Measurements from ENCODE around the gene HUNK. TPM values are rescaled to one million over a fixed set of nuclear protein-coding genes. Genes with fewer than 3 reads are reported as not detected.
"Not testable (repeated sequence)": the region's sequence is repeated elsewhere in the genome, so short reads cannot be mapped to it uniquely, and the experiment has no call there.

The HUNK gene
- total RNA-seq, 1 donor from 2014 or later: 0.77 TPM

GRCh38 chr21:31866077-31866511, 6.7 kb upstream of the HUNK start:
- H3K4me2 ChIP-seq (ENCODE audit: low read length): no peak overlapping the region
- no peaks in the 10 kb centered on the region for H3K36me3 Mint-ChIP-seq (ENCODE audit: low read depth, unreplicated experiment)
- no peak overlapping the region for H3K27ac ChIP-seq (ENCODE audit: low read depth, low read length)
- no peaks in the 10 kb centered on the region for H3K27me3 Mint-ChIP-seq (ENCODE audit: low read depth, unreplicated experiment)
- no peak overlapping the region for H2AFZ ChIP-seq (ENCODE audit: low read depth, low read length)
- FAIRE-seq (peak; percentile 37), DNase-seq (ENCODE audit: low read depth) (peak; percentile 34)
- no peaks in the 10 kb centered on the region for H3K36me3 ChIP-seq (ENCODE audit: insufficient read depth, low read length)
- TF ChIP-seq EZH2 (IDR thresholded peaks at IDR 0.05; ENCODE audit: insufficient read depth, low read length): no peak
- TF ChIP-seq, protein P1, sequence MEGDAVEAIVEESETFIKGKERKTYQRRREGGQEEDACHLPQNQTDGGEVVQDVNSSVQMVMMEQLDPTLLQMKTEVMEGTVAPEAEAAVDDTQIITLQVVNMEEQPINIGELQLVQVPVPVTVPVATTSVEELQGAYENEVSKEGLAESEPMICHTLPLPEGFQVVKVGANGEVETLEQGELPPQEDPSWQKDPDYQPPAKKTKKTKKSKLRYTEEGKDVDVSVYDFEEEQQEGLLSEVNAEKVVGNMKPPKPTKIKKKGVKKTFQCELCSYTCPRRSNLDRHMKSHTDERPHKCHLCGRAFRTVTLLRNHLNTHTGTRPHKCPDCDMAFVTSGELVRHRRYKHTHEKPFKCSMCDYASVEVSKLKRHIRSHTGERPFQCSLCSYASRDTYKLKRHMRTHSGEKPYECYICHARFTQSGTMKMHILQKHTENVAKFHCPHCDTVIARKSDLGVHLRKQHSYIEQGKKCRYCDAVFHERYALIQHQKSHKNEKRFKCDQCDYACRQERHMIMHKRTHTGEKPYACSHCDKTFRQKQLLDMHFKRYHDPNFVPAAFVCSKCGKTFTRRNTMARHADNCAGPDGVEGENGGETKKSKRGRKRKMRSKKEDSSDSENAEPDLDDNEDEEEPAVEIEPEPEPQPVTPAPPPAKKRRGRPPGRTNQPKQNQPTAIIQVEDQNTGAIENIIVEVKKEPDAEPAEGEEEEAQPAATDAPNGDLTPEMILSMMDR (IDR thresholded peaks at IDR 0.05; ENCODE audit: insufficient read depth, low read depth, low read length): peak; percentile 67
- H3K4me3 Mint-ChIP-seq (ENCODE audit: unreplicated experiment): no peak overlapping the region
- H3K27ac Mint-ChIP-seq (ENCODE audit: unreplicated experiment): no peak overlapping the region
- no peaks in the 10 kb centered on the region for H3K4me1 ChIP-seq (ENCODE audit: insufficient read depth, low read length)
- no peak overlapping the region for H3K9ac ChIP-seq (ENCODE audit: low read length)
- H4K20me1 ChIP-seq (ENCODE audit: insufficient read depth, low read length): no peaks in the 10 kb centered on the region
- H3K9me3 Mint-ChIP-seq (ENCODE audit: unreplicated experiment): no peaks in the 10 kb centered on the region
- no peak overlapping the region for H3K4me3 ChIP-seq (ENCODE audit: insufficient read depth, low read depth, low read length)
- H3K79me2 ChIP-seq (ENCODE audit: insufficient read depth, low read length): no peaks in the 10 kb centered on the region
- no peaks in the 10 kb centered on the region for H3K9me3 ChIP-seq (ENCODE audit: insufficient read depth, low read depth, low read length)
- H3K4me1 Mint-ChIP-seq (ENCODE audit: low read depth, unreplicated experiment): no peaks in the 10 kb centered on the region
- peaks cover 29% of the 10 kb centered on the region for H3K27me3 ChIP-seq (ENCODE audit: insufficient read depth, low read length)

DNA sequence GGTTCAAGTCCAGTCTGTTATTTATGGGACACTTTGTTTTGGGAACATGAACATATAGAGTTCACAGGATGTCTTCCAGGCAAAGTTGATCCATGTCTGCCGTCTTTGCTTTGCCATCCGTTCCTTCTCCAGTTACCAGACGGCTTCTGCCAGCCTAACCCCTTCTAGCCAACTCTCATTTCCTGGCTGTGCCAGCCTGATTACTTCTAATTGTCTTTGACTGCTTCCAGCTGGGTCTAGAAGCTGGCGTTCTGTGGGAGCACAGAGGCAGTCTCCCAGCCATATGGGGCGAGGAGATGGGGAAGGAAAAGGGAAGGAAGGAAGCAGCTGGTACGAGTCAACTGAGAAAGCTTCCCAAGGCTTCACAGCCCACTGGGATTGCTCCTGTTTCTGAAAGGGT, 3.1 kb upstream of the HUNK start:
- H3K9me3 ChIP-seq (ENCODE audit: insufficient read depth, low read depth, low read length): no peaks in the 10 kb centered on the region
- no peaks in the 10 kb centered on the region for H3K36me3 ChIP-seq (ENCODE audit: insufficient read depth, low read length)
- Mint-ChIP-seq H3K27ac (ENCODE audit: unreplicated experiment) (no peak overlapping the region), H3K4me3 (ENCODE audit: unreplicated experiment) (no peak overlapping the region), H3K27me3 (ENCODE audit: low read depth, unreplicated experiment) (peaks cover 14% of the 10 kb centered on the region), H3K4me1 (ENCODE audit: low read depth, unreplicated experiment) (no peaks in the 10 kb centered on the region), H3K36me3 (ENCODE audit: low read depth, unreplicated experiment) (no peaks in the 10 kb centered on the region), H3K9me3 (ENCODE audit: unreplicated experiment) (no peaks in the 10 kb centered on the region)
- H3K4me1 ChIP-seq (ENCODE audit: insufficient read depth, low read length): no peaks in the 10 kb centered on the region
- H2AFZ ChIP-seq (ENCODE audit: low read depth, low read length): no peak overlapping the region
- no peak overlapping the region for H3K4me2 ChIP-seq (ENCODE audit: low read length)
- no peak overlapping the region for H3K27ac ChIP-seq (ENCODE audit: low read depth, low read length)
- peaks cover 44% of the 10 kb centered on the region for H3K27me3 ChIP-seq (ENCODE audit: insufficient read depth, low read length)
- DNase-seq (ENCODE audit: low read depth) (no peak), FAIRE-seq (no peak)
- no peak for TF ChIP-seq EZH2 (IDR thresholded peaks at IDR 0.05; ENCODE audit: insufficient read depth, low read length)
- TF ChIP-seq, protein P1 (IDR thresholded peaks at IDR 0.05; ENCODE audit: insufficient read depth, low read depth, low read length): no peak
- H4K20me1 ChIP-seq (ENCODE audit: insufficient read depth, low read length): no peaks in the 10 kb centered on the region
- no peak overlapping the region for H3K4me3 ChIP-seq (ENCODE audit: insufficient read depth, low read depth, low read length)
- no peaks in the 10 kb centered on the region for H3K79me2 ChIP-seq (ENCODE audit: insufficient read depth, low read length)
- no peak overlapping the region for H3K9ac ChIP-seq (ENCODE audit: low read length)

- Histone ChIP-seq H3K27me3 (ENCODE audit: insufficient read depth, low read length) (peaks cover 51% of the 10 kb centered on the region), H2AFZ (ENCODE audit: low read depth, low read length) (no peak overlapping the region), H3K4me2 (ENCODE audit: low read length) (no peak overlapping the region), H3K9ac (ENCODE audit: low read length) (no peak overlapping the region), H3K27ac (ENCODE audit: low read depth, low read length) (no peak overlapping the region), H4K20me1 (ENCODE audit: insufficient read depth, low read length) (no peaks in the 10 kb centered on the region), H3K79me2 (ENCODE audit: insufficient read depth, low read length) (no peaks in the 10 kb centered on the region), H3K4me1 (ENCODE audit: insufficient read depth, low read length) (no peaks in the 10 kb centered on the region), H3K36me3 (ENCODE audit: insufficient read depth, low read length) (no peaks in the 10 kb centered on the region), H3K4me3 (ENCODE audit: insufficient read depth, low read depth, low read length) (no peak overlapping the region), H3K9me3 (ENCODE audit: insufficient read depth, low read depth, low read length) (no peaks in the 10 kb centered on the region)
- Mint-ChIP-seq H3K27ac (ENCODE audit: unreplicated experiment) (no peak overlapping the region), H3K9me3 (ENCODE audit: unreplicated experiment) (no peaks in the 10 kb centered on the region), H3K36me3 (ENCODE audit: low read depth, unreplicated experiment) (no peaks in the 10 kb centered on the region), H3K4me3 (ENCODE audit: unreplicated experiment) (no peak overlapping the region), H3K4me1 (ENCODE audit: low read depth, unreplicated experiment) (no peaks in the 10 kb centered on the region), H3K27me3 (ENCODE audit: low read depth, unreplicated experiment) (peaks cover 20% of the 10 kb centered on the region)
- no peak for DNase-seq (ENCODE audit: low read depth)
- TF ChIP-seq, protein P1 (IDR thresholded peaks at IDR 0.05; ENCODE audit: insufficient read depth, low read depth, low read length): no peak
- TF ChIP-seq EZH2 (IDR thresholded peaks at IDR 0.05; ENCODE audit: insufficient read depth, low read length): no peak
- FAIRE-seq: no peak
Observed at GRCh38 chr21:31870472-31871193, 2.2 kb upstream of the HUNK start.

DNA sequence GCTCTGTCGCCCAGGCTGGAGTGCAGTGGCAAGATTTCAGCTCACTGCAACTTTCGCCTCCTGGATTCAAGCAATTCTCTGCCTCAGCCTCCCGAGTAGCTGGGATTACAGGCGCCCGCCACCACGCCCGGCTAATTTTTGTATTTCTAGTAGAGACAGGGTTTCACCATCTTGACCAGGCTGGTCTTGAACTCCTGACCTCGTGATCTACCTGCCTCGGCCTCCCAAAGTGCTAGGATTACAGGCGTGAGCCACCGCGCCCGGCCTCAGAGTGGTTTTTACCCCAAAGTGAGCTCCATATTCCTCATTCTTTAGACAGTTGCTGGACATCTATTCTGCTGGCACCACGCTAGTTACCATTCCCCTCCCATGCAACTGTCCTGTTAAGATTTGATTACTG, 1.4 kb upstream of the HUNK start:
- H3K9ac ChIP-seq (ENCODE audit: low read length); H3K27ac Mint-ChIP-seq (ENCODE audit: unreplicated experiment); H3K4me3 Mint-ChIP-seq (ENCODE audit: unreplicated experiment); H3K27ac ChIP-seq (ENCODE audit: low read depth, low read length); H3K4me3 ChIP-seq (ENCODE audit: insufficient read depth, low read depth, low read length); H3K4me1 Mint-ChIP-seq (ENCODE audit: low read depth, unreplicated experiment); H3K36me3 ChIP-seq (ENCODE audit: insufficient read depth, low read length); H3K9me3 Mint-ChIP-seq (ENCODE audit: unreplicated experiment); H3K79me2 ChIP-seq (ENCODE audit: insufficient read depth, low read length); H4K20me1 ChIP-seq (ENCODE audit: insufficient read depth, low read length); H2AFZ ChIP-seq (ENCODE audit: low read depth, low read length); DNase-seq (ENCODE audit: low read depth); H3K9me3 ChIP-seq (ENCODE audit: insufficient read depth, low read depth, low read length); H3K36me3 Mint-ChIP-seq (ENCODE audit: low read depth, unreplicated experiment); H3K4me1 ChIP-seq (ENCODE audit: insufficient read depth, low read length); FAIRE-seq; H3K4me2 ChIP-seq (ENCODE audit: low read length): not testable (repeated sequence)
- H3K27me3 ChIP-seq (ENCODE audit: insufficient read depth, low read length): peaks cover 56% of the 10 kb centered on the region
- peaks cover 26% of the 10 kb centered on the region for H3K27me3 Mint-ChIP-seq (ENCODE audit: low read depth, unreplicated experiment)

Data from astrocyte (in vitro differentiated cells and primary cell).